Stimulated activated CD8-positive, alpha-beta memory T cell treated with anti-CD3 and anti-CD28 coated beads, Interleukin-4, amount 100 ng/mL, for 24 hours (primary cell): ENCODE data around the gene REV3L.
"Not testable (repeated sequence)": the region's sequence is repeated elsewhere in the genome, so short reads cannot be mapped to it uniquely, and the experiment has no call there.

ENCODE experiments used
- DNase-seq: peaks from one replicate; pipeline ENCODE4 v3.0.0-alpha.2; 2020; ENCODE audit warnings: low read depth

The REV3L gene

DNA sequence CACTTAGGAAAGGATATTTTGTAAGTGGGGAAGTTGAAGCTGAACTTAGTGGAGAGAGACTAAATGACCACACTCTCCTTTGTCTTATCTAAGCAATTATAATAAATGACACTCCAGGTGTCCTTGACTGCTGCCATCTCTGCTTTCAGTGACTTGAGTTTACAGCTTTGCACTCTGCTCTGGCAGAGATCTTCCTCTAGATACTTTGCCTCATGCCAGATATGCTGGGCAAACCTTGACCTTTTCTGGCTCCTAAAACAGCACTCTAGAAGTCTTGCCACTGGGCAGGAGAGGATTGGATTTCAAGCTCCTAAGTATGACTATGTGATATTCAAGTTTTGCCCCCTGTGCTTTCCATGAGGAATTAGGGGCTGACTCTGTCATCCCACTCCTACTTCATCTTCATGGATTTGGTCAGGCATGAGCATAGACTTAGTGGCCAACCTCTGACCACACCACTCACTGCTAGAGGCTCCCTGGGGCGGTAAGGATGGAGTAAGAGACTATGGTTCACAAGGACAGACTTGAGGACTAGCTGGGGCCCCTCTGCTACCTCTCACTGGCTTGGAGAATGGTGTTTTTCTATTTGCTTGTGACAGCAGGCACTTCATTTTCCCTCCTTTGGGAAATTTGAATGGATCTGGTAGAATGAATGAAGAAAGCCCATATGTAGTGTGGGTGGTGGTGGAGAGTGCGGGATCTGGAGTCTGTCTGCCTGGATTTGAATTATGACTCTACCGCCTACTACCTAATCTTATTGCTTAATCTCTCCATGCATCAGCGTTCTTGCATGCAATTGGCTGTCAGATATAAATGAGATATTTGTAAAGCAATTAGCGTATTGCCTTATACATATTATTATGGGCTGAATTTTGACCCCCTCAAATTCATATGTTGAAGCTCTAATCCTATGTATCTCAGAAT is 191.4 kb downstream of the REV3L start:
- DNase-seq, result no peak

DNA sequence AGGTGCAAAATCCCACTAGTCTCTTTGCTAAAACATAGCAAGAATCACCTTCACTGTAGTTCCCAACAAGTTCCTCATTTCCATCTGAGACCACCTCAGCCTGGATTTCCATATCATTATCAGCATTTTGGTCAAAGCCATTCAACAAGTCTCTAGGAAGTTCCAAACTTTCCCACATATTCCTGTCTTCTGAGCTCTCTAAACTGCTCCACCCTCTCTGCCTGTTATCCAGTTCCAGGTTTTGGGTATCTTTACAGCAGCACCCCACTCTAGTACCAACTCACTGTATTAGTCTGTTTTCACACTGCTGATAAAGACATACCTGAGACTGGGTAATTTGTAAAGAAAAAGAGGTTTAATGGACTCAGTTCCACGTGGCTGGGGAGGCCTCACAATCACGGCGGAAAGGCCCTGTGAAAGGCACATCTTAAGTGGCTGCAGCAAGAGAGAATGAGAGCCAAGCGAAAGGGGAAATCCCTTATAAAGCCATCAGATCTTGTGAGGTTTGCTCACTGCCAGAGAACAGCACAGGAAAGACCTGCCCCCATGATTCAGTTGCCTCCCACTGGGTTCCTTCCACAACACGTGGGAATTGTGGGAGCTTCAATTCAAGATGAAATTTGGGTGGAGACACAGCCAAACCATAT is 192.2 kb downstream of the REV3L start:
- DNase-seq, result not testable (repeated sequence)

DNA sequence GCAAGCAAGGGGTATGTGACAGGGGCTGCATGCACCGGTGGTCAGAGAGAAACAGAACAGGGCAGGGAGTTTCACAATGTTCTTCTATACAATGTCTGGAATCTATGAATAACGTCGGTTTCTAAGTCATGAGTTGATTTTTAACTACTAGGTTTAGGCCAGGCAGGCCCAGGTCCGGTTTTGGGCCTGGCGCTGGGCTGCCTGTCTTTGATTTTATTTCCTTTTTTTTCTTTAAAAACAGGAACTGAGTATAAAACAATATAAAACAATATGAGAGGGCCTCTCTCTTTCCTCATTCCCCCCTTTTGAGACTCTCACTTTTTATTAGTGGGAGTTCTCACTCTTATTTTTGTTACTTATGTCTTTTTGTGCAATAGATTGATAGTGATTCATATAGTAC is 198.7 kb downstream of the REV3L start:
- DNase-seq, result not testable (repeated sequence)

DNA sequence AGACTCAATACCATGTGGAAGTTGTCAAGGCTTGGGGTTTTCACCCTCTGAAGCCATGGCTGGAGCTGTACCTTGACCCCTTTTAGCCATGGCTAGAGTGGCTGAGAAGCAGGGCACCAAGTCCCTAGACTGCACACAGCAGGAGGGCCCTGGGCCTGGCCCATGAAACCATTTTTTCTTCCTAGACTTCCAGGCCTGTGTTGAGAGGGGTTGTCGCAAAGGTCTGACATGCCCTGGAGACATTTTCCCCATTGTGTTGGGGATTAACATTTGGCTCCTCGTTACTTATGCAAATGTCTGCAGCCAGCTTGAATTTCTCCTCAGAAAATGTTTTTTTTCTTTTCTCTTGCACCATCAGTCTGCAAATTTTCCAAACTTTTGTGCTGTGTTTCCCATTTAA is 199.3 kb downstream of the REV3L start:
- no peak for DNase-seq

DNA sequence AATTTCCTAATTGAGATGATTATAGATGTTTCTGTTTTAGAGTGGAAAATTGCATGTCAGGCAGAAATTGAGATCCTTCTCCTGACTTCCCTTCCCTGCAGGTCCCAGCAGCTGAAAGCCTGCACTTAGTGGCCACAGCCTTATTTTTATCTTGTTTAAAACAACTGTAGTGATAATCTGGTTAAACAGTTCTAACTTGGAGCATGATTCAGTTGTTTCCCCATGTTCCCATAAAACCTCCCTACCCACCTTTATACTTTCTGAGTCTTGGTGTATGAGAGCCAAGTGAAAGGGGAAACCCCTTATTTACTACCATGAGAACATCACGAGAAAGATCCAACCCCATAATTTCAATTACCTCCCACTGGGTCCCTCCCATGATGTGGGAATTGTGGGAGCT is 200.5 kb downstream of the REV3L start:
- DNase-seq, result no peak

DNA sequence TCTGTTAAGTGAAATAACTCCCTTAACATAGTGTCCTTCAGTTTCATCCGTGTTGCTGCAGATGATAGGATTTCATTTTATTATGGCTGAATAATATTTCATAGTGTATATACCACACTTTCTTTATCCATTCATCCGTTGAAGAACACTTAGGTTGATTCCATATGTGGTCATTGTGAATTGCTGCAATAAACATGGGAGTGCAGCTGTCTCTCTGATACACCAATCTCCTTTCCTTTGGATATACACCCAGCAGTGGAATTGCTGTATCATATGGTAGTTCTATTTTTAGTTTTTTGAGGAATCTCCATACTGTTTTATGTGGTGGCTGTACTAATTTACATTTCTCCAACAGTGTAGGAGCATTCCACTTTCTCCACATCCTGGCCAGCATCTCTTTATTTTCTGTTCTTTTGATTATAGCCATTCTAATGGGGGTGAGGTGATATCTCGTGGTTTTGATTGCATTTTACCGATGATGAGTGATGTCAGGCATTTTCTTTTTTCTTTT is 202.5 kb downstream of the REV3L start:
- no peak for DNase-seq

DNA sequence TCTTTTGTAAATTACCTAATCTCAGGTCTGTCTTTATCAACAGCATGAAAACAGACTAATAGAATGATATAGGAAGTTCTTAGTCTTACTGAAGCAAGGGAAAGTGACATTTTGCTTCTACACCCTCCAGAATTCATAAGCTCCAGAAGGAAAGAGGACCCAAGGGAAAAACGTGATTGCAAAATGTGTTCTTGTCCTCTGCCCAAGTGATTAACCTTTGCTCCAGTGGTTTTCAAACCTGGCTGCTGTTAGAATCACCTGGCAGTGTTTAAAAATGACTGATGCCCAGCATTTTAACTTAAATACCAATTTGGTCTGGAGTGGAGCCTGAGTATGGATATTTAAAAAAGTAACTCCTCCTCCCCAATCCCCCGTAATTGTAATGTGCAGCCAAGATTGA is 204.3 kb downstream of the REV3L start:
- no peak for DNase-seq

DNA sequence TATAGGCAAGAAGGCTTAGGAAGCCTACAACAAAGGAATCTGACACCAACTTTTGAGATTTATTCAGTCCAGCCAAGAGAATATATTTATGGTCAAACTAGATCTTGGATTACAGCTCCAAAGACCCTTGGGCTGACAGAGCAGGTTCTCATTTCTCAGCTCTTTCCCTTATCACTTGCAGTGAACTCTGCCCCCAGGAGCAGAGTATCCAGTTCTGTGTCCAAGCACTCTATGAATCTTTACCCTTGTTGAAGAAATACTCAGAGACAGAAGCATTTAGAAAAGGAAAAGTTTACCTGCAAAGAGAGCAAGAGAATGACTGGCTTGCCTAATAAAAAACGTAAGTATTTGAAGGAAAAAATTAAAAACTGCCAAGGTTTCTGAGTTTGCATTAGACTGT is 205.2 kb downstream of the REV3L start:
- no peak for DNase-seq

DNA sequence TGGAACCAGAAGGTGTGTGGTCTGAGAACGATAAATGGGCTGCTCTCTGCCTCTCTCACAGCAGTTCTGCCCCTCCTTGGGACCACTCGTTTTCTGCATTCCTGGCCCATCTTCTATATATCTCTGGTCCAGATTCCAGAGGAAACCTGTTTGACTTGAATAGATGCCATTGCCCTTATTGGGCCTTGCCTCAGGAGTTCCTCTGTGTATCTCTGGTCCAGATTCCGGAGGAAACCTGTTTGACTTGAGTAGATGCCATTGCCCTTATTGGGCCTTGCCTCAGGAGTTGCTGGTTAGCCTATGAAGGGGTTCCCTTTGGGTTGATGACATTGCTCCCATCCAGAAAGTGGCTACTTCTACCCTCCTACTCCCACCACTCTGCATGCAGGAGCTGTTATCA is 206.3 kb downstream of the REV3L start:
- no peak for DNase-seq

DNA sequence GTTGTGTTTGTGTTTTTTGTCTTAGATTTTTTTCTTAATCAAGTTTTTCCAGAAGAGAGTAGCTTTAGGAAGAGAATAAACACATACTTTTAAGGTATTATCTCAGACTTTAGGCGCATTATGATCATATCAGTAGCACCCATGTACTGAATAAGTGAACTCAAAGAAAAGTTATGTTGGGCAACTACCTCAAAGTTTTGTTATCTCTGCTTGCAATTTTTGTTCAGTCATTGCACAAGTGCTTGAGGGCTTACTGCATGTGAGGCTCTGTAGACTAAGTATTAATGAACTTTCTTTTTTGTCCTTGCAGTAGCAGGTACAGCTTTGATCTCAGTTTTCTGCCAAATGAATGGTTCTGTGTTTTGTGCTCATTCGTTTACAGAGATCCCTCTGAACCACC is 206.7 kb downstream of the REV3L start:
- DNase-seq, result no peak

DNA sequence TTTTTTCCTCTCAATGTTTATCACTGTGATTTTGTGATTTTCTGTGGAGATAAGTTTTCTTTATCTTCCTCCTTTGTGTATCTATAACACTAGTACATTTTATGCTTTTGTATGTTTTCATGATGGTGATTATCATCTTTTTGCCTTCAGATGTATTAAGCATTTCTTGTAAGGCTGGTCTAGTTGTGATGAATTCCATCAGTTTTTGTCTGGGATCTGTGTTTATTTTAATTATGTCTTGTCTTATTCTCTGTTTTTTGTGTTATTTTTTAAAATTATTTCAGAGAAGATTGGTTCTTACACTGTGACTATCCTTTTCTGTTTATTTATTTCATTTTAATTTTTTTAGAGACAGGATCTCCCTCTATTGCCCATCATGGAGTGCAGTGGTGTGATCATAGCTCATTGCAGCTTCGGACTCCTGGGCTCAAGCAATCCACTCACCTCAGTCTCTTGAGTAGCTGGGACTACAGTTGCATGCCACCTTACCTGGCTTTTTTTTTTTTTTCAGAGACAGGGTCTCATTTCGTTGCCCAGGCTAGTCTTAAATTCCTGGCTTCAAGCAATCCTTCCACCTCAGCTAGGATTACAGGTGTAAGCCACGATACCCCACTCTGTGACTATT is 208.3 kb downstream of the REV3L start:
- DNase-seq, result no peak

DNA sequence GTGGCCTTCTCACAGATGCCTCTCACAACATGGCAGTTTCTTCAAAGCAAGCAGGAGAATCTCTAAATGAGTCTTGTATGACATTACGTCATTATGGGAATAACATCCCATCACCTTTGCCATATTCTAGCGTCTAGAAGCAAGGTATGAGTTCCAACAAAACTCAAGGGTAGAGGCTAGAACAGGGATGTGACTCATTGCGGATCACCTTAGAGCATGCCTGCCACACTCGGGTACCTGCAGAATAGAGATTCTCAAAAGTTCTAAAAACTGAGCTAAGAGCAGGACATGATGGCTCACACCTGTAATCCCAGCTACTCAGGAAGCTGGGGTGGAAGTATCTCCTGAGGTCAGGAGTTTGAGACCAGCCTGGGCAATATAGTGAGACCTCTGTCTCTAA is 212.9 kb downstream of the REV3L start:
- DNase-seq, result no peak

DNA sequence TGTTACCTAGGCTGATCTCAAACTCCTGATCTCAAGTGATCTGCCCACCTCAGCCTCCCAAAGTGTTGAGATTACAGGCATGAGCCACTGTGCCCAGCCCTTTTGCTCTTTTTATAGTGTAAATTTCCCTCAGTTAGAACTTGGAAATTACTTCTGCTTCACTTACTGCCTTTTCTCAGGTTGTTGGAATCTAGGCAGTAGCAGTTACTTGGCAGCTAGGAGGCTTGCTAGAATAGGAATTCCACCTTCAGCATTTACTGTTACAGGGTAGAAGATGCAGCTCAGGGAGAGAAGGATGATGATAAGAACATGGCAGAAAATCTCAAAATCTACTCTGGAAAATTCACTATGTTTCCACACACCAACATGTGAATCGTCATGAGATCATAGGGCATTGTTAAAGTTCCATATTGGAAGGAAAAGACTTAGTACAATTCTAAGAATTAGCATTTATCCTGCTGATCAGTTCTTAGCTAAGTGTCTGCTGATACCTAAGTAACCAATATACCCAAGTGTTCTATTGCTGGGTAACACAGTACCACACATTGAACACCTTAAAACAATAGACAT is 213.5 kb downstream of the REV3L start:
- no peak for DNase-seq

DNA sequence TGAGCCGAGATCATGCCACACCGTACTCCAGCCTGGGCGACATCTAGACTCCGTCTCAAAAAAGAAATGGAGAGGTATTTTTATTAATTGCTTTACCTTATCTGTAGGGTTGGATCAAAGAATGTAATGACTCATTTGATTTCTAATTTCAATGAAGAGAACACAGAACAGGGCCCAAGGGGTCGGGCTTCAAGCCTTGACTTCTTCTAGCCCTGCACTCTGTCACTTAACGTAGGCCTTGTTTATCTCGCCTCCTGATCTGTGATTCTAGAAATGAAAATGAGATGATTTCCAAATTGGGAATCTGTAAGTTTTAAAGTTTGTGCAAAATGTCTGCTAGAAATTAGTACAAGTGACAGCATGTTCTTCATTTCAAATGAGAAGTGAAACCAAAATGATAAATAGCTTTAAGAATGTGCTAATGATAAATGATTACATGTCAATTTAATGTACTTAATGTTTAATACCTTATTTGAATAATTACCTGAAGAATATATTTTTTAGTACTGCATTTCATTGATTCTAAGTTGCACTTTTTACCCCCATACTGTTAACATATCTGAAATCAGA is 215.2 kb downstream of the REV3L start:
- DNase-seq, result no peak

DNA sequence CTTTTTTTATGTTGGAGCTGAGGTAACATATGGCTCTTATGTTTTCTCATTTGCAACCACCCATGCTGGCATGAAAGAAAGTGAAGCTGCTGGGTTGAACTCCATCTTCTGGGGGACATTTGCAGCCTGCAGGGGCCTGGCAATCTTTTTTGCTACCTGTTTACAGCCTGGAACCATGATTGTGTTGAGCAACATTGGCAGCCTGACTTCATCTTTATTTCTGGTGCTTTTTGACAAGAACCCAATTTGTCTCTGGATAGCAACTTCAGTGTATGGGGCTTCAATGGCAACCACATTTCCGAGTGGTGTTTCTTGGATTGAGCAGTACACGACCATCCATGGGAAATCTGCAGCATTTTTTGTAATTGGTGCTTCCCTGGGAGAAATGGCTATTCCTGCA is 216.7 kb downstream of the REV3L start:
- DNase-seq, result no peak

DNA sequence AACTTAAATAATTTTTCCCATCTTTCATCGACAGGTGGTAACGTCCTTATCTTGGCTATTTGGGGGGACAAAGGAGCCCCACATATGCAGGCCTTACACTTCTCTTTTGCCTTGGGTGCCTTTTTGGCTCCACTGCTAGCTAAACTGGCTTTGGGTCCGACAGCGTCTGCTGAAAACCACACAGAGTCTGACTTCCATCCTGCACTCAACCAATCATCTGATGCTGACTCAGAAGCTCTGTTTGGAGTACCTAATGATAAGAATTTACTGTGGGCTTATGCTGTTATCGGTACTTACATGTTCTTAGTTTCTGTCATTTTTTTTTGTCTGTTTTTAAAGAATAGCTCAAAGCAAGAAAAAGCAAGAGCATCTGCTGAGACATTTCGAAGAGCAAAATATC is 217.2 kb downstream of the REV3L start:
- no peak for DNase-seq

DNA sequence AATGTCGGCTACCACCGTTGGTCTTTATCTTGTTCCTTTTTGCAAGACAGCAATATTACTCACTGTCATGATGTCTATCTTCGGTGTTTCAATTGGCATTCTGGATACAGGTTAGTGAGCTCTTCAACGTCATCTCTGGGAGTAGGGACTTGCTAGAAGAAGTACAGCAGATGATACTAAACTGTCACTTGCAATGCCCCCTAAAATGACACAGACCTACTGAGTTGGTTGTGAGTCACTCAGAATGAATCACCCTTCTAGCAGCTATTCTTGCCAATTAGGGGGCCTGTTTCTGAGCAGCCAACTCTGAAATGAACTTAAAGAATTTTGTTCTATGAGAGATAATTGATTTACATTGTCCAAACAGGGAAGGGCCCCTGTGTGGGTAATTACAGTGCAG is 219.2 kb downstream of the REV3L start:
- no peak for DNase-seq

DNA sequence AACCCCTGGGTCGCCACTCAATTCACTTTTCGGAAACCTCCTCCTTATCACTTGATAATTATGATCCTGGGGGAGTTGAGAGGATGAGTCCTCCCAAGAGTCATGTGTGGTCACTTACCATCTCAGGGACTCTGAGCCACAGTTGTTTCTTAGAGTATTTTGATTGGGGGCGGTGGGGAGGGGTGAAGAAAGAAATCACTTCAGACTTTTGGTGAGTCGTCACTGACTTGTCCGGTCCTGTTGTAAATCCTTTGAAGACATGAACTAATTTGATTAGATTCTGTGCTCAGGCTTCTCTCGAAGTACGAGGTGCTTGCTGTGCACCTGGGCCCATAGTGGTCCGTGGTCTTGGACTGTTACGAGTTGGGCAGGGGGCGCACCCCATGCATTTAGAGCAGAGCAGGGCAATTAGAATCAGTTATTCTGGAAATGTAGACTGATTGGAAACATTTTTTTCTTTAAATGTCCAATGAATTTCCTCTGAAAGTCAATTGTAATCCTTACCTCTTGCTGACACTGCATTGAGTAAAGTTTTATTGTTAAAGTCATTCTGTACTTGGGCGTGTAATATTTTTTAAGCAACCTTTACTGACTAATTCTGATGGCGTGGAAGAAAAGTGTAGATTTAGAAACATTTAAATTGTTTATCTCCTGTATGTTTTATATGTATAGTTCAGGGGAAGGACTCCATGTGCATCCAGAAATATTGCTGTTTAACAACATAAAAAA is 222.3 kb downstream of the REV3L start:
- DNase-seq, result no peak

DNA sequence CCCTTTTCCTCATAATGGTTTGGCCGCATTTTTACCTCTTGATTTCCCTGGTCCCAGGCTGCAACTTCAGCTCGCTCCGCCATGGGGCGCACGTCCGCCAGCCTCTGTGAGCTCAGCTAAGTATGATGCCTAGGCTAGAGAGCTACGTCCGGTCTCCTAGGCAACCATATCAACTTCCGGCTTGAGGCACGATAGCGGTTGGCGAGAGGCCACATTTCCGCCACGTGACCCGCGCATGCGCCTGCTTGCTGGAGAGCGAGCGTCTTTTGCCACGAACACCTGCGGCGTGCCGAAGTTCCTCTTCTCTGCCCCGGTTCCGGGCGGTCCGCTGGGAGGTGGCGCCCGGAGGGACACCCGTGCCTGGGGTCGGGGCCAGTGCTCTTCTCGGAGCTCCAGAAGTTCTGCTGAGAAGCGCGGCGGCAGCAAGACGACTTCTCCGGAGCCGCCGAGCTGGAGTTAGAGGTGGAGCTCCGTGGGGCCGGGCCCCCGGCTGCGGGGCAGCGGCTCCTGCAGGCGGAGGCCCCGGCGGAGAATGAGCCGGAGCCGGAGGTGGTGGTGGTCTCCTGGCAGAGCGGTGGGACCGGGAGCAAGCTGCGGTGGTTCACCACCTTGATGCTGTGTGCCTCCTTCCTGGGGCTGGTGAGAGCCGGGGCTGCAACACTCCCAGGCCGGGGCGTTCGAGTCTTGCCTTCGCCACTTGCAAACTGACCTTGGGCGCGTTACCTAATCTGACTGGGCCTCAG is 223.8 kb downstream of the REV3L start:
- DNase-seq, result peak; percentile 99

DNA sequence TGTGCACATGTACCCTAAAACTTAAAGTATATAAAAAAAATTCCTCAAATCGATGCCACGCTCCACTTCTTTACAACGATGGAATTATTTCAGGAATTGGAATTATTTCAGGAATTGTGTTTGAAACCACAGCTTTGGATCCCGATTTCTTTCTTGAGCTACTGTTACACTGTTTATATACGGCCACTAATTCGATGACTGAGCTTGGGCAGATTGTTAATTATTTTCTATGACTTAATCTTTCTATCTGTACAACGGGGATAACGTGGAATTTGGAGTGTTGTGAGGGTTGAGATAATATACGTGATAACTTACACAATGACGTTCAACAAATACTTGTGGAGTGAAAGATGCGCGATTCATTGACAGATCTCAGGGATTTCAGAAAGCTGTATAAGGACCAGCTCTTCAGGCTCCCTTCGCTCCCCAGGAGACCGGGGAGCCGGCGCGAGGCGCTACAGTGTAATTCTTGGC is 224.4 kb downstream of the REV3L start:
- DNase-seq, result no peak

DNA sequence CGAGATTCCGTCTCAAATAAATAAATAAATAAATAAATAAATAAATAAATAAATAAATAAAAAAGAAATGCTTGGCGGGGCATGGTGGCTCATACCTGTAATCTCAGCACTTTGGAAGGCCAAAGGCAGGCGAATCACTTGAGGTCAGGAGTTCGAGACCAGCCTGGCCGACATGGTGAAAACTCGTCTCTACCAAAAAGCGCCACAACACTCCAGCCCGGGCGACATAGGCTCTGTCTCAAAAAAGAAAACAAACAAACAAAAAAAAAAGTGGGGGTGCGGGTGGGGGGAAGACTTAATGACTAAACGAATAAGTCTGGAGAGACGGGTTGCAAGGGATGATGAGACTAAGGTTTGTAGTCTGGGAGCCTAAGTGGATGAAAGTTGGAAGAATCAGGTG is 225.0 kb downstream of the REV3L start:
- no peak for DNase-seq
